GM12892 (cell line): Measurements from ENCODE around the gene SLC15A1.

Experiments used
- POLR2A ChIP-seq: IDR thresholded peaks from 2 replicates; pipeline ENCODE4 v1.6.1; 2011; ENCODE audit warnings: low read depth, low read length, control low read depth
- TAF1 ChIP-seq: IDR thresholded peaks from 2 replicates; pipeline ENCODE4 v1.6.1; 2011; ENCODE audit warnings: low read depth, mild to moderate bottlenecking, control low read depth, low read length, borderline replicate concordance

DNA sequence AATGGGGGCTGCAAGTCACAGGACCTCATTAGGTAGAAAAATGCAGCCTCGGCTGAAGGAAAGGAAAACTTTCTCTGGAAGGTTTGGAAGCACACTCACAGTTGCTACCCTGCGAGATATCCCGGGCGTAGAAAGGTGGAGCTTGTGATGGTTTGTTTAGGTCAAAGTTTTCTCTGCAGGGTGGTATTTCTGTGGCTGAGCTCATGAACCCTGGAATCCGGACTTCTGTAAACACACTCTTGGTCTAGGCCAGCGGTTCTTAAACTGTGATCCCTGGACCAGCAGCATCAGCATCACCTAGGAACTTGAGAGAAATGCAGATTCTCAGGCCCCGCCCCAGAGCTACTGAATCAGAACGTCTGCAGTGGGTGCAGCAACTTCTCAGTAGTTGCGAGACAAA, 3.3 kb upstream of the SLC15A1 start:
- no peak for TF ChIP-seq POLR2A
- TF ChIP-seq TAF1 = no peak
